Adipocyte (in vitro differentiated cells): ENCODE measurements around the gene B4GALT4.

Experiments used
- DNase-seq: peaks from one replicate; pipeline ENCODE4 v3.0.0-alpha.2; 2015; ENCODE audit warnings: low read depth
- H3K27me3 ChIP-seq: replicated peaks from 2 replicates; pipeline ENCODE4 v1.7.0; 2013; ENCODE audit warnings: mild to moderate bottlenecking, low read length, moderate library complexity; ENCODE audit not compliant: control insufficient read depth, insufficient read depth
- H3K36me3 ChIP-seq: 2 replicates; pipeline ENCODE4 v1.7.0; 2013; ENCODE audit warnings: low read length, mild to moderate bottlenecking, moderate library complexity; ENCODE audit not compliant: control insufficient read depth, insufficient read depth, severe bottlenecking
- H3K4me1 ChIP-seq: 2 replicates; pipeline ENCODE4 v1.7.0; 2013; ENCODE audit warnings: mild to moderate bottlenecking, low read length, moderate library complexity; ENCODE audit not compliant: control insufficient read depth, insufficient read depth
- H3K4me3 ChIP-seq: 2 replicates; pipeline ENCODE4 v1.7.0; 2013; ENCODE audit warnings: mild to moderate bottlenecking, low read length, moderate library complexity
- H3K9ac ChIP-seq: 2 replicates; pipeline ENCODE4 v1.7.0; 2013; ENCODE audit warnings: mild to moderate bottlenecking, low read length, moderate library complexity
- H3K9me3 ChIP-seq: 2 replicates; pipeline ENCODE4 v1.7.0; 2013; ENCODE audit warnings: mild to moderate bottlenecking, low read length, moderate library complexity; ENCODE audit not compliant: control insufficient read depth

The B4GALT4 gene

GRCh38 chr3:119236756-119237155, 3.9 kb downstream of the B4GALT4 start:
- Histone ChIP-seq H3K4me1 (peaks cover 57% of the 10 kb centered on the region), H3K36me3 (peaks cover 32% of the 10 kb centered on the region), H3K4me3 (peak overlapping the region; percentile 48), H3K27me3 (no peaks in the 10 kb centered on the region), H3K9me3 (no peaks in the 10 kb centered on the region), H3K9ac (peak overlapping the region; percentile 33)
- DNase-seq = no peak

- Histone ChIP-seq H3K9ac (peak overlapping the region; percentile 48), H3K4me3 (no peak overlapping the region), H3K36me3 (peaks cover 40% of the 10 kb centered on the region), H3K9me3 (no peaks in the 10 kb centered on the region), H3K27me3 (no peaks in the 10 kb centered on the region), H3K4me1 (peaks cover 52% of the 10 kb centered on the region)
- peak; percentile 54 for DNase-seq
Measured at GRCh38 chr3:119235151-119235550, 5.5 kb downstream of the B4GALT4 start.

GRCh38 chr3:119234610-119235009, 6.1 kb downstream of the B4GALT4 start:
- Histone ChIP-seq H3K9me3 (no peaks in the 10 kb centered on the region), H3K27me3 (no peaks in the 10 kb centered on the region), H3K4me1 (peaks cover 51% of the 10 kb centered on the region), H3K9ac (peak overlapping the region; percentile 48), H3K36me3 (peaks cover 45% of the 10 kb centered on the region), H3K4me3 (no peak overlapping the region)
- DNase-seq = no peak

GRCh38 chr3:119230745-119231144, 9.9 kb downstream of the B4GALT4 start:
- Histone ChIP-seq H3K4me1 (peaks cover 24% of the 10 kb centered on the region), H3K9me3 (no peaks in the 10 kb centered on the region), H3K9ac (no peak overlapping the region), H3K27me3 (no peaks in the 10 kb centered on the region), H3K4me3 (no peak overlapping the region), H3K36me3 (peaks cover 70% of the 10 kb centered on the region)
- DNase-seq = no peak

GRCh38 chr3:119230071-119230470, 10.6 kb downstream of the B4GALT4 start:
- Histone ChIP-seq H3K9me3 (no peaks in the 10 kb centered on the region), H3K4me3 (no peak overlapping the region), H3K36me3 (peaks cover 67% of the 10 kb centered on the region), H3K27me3 (no peaks in the 10 kb centered on the region), H3K9ac (no peak overlapping the region), H3K4me1 (peaks cover 17% of the 10 kb centered on the region)
- no peak for DNase-seq

GRCh38 chr3:119229190-119229589, 11.5 kb downstream of the B4GALT4 start:
- H3K9ac ChIP-seq = no peak overlapping the region
- peaks cover 73% of the 10 kb centered on the region for H3K36me3 ChIP-seq

GRCh38 chr3:119228373-119229145, 12.1 kb downstream of the B4GALT4 start:
- DNase-seq = no peak
- peaks cover 77% of the 10 kb centered on the region for H3K36me3 ChIP-seq

More at GRCh38 chr3:119229190-119229589, 11.5 kb downstream of the B4GALT4 start:
- peaks cover 9% of the 10 kb centered on the region for H3K4me1 ChIP-seq
- no peaks in the 10 kb centered on the region for H3K27me3 ChIP-seq
- H3K4me3 ChIP-seq = no peak overlapping the region
- no peaks in the 10 kb centered on the region for H3K9me3 ChIP-seq
- no peak for DNase-seq

GRCh38 chr3:119227070-119227850, 13.4 kb downstream of the B4GALT4 start:
- Histone ChIP-seq H3K36me3 (peaks cover 74% of the 10 kb centered on the region), H3K27me3 (no peaks in the 10 kb centered on the region), H3K9me3 (no peaks in the 10 kb centered on the region), H3K4me3 (no peak overlapping the region), H3K9ac (no peak overlapping the region), H3K4me1 (no peaks in the 10 kb centered on the region)
- DNase-seq = peak; percentile 24

More at GRCh38 chr3:119228373-119229145, 12.1 kb downstream of the B4GALT4 start:
- no peaks in the 10 kb centered on the region for H3K9me3 ChIP-seq
- peaks cover 4% of the 10 kb centered on the region for H3K4me1 ChIP-seq
- H3K9ac ChIP-seq = no peak overlapping the region
- no peaks in the 10 kb centered on the region for H3K27me3 ChIP-seq
- no peak overlapping the region for H3K4me3 ChIP-seq

GRCh38 chr3:119225121-119225520, 15.6 kb downstream of the B4GALT4 start:
- peaks cover 9% of the 10 kb centered on the region for H3K4me1 ChIP-seq
- H3K36me3 ChIP-seq = peaks cover 76% of the 10 kb centered on the region
- H3K4me3 ChIP-seq = no peak overlapping the region
- H3K9me3 ChIP-seq = no peaks in the 10 kb centered on the region
- DNase-seq = no peak
- H3K9ac ChIP-seq = no peak overlapping the region
- H3K27me3 ChIP-seq = no peaks in the 10 kb centered on the region

GRCh38 chr3:119223511-119223910, 17.2 kb downstream of the B4GALT4 start:
- H3K36me3 ChIP-seq = peaks cover 73% of the 10 kb centered on the region
- DNase-seq = no peak
- H3K9ac ChIP-seq = no peak overlapping the region
- no peak overlapping the region for H3K4me3 ChIP-seq
- no peaks in the 10 kb centered on the region for H3K9me3 ChIP-seq
- no peaks in the 10 kb centered on the region for H3K27me3 ChIP-seq
- H3K4me1 ChIP-seq = peaks cover 9% of the 10 kb centered on the region

- Histone ChIP-seq H3K9me3 (no peaks in the 10 kb centered on the region), H3K4me3 (no peak overlapping the region), H3K9ac (no peak overlapping the region), H3K4me1 (peaks cover 9% of the 10 kb centered on the region), H3K36me3 (peaks cover 71% of the 10 kb centered on the region), H3K27me3 (no peaks in the 10 kb centered on the region)
- DNase-seq = no peak
Measured at GRCh38 chr3:119222391-119222790, 18.3 kb downstream of the B4GALT4 start.
